CD4-positive, alpha-beta T cell (primary cell): Measurements from ENCODE around the gene STX12. TPM values are rescaled to one million over a fixed set of nuclear protein-coding genes. Genes with fewer than 3 reads are reported as not detected.
"Not testable (repeated sequence)": the region's sequence is repeated elsewhere in the genome, so short reads cannot be mapped to it uniquely, and the experiment has no call there.

Experiments used
- ATAC-seq: fragments of 200-7000 bp; cut with Tn5 transposase; one replicate; pipeline ENCODE4 v1.10.0; 2022; ENCODE audit warnings: mild to moderate bottlenecking; ENCODE audit not compliant: poor library complexity
- CTCF ChIA-PET: fragments of 350-600 bp; sonication (Branson Sonifier 250); formaldehyde crosslinking; loops from one replicate; lab custom pipeline; 2021; ENCODE audit warnings: antibody characterized with exemption, inconsistent platforms; lab: Charles Lee
- POLR2A ChIA-PET: fragments of 350-600 bp; sonication (Branson Sonifier 250); formaldehyde crosslinking; loops from one replicate; lab custom pipeline; 2021; ENCODE audit warnings: antibody characterized with exemption, inconsistent platforms; lab: Charles Lee
- DNase-seq, 14 experiments: peaks; one replicate each; pipeline ENCODE4 v3.0.0-alpha.2; 2013 to 2020; ENCODE audit warnings: mixed read lengths in 2 of 14
- H3K27ac ChIP-seq, 2 donors: one replicate each; pipeline versions ENCODE4 v1.5.1 to v1.7.0; 2013; ENCODE audit warnings: low read length in 2 of 2, low read depth in 1 of 2, mild to moderate bottlenecking in 1 of 2
- H3K27me3 ChIP-seq, 2 experiments: 1 replicate in 1 of 2; 2 replicates in 1 of 2; pipeline versions ENCODE4 v1.6.1 to v1.7.0; 2013; ENCODE audit warnings: low read length in 2 of 2, control low read depth in 1 of 2, mild to moderate bottlenecking in 1 of 2, moderate library complexity in 1 of 2; ENCODE audit not compliant: insufficient read depth in 2 of 2, control insufficient read depth in 1 of 2
- H3K36me3 ChIP-seq: one replicate; pipeline ENCODE4 v1.6.1; 2013; ENCODE audit warnings: low read length, control low read depth; ENCODE audit not compliant: insufficient read depth
- H3K4me1 ChIP-seq: one replicate; pipeline ENCODE4 v1.6.1; 2013; ENCODE audit warnings: low read length, control low read depth; ENCODE audit not compliant: insufficient read depth
- H3K4me3 ChIP-seq: one replicate; pipeline ENCODE4 v1.5.1; 2013; ENCODE audit warnings: mild to moderate bottlenecking, low read length, moderate library complexity
- H3K9me3 ChIP-seq, 2 experiments: 1 replicate in 1 of 2; 2 replicates in 1 of 2; pipeline versions ENCODE4 v1.6.1 to v1.7.0; 2013; ENCODE audit warnings: low read length in 2 of 2, mild to moderate bottlenecking in 2 of 2, control low read depth in 1 of 2, moderate library complexity in 1 of 2; ENCODE audit not compliant: control insufficient read depth in 1 of 2, insufficient read depth in 1 of 2
- H3K27ac Mint-ChIP-seq: one replicate; pipeline ENCODE4 v1.8.0; 2020; ENCODE audit warnings: mixed read lengths
- H3K27me3 Mint-ChIP-seq: one replicate; pipeline ENCODE4 v1.8.0; 2021; ENCODE audit warnings: mixed read lengths
- H3K36me3 Mint-ChIP-seq: one replicate; pipeline ENCODE4 v1.8.0; 2021; ENCODE audit warnings: low read depth, mixed read lengths
- H3K4me1 Mint-ChIP-seq: one replicate; pipeline ENCODE4 v1.8.0; 2021; ENCODE audit warnings: low read depth, mixed read lengths
- H3K4me3 Mint-ChIP-seq: one replicate; pipeline ENCODE4 v1.8.0; 2020; ENCODE audit warnings: mild to moderate bottlenecking, mixed read lengths
- H3K9me3 Mint-ChIP-seq: one replicate; pipeline ENCODE4 v1.8.0; 2020; ENCODE audit warnings: mixed read lengths
- CTCF ChIP-seq: fragments of 200-600 bp; IDR thresholded peaks from one replicate; pipeline ENCODE4 v1.8.0; 2022; ENCODE audit warnings: antibody characterized with exemption, mild to moderate bottlenecking
- intact Hi-C, 2 experiments: fragments of 100-400 bp; cut with DNase I in 1 of 2; cut with micrococcal nuclease in 1 of 2; formaldehyde crosslinking; loops; one replicate each; pipeline versions ENCODE4 v1.15.1 to v1.9.0; 2023 to 2025; cut with DNase I, micrococcal nuclease
- total RNA-seq, 174 experiments: library from RNA in 2 of 174; stranded (reverse) in 2 of 174; gene quantifications; one replicate each; pipeline ENCODE4 v1.2.3 and lab custom pipeline; 2021 to 2026

STX12 gene
- total RNA-seq, 2 experiments from 2014 or later = 20.3 to 22.7 TPM

- intact Hi-C loops = no loop called here
- ChIA-PET POLR2A (interaction anchor here (0.5 kb wide), 1 partner anchor 21 kb away, joined by 3 read pairs; no protein-coding TSS in a partner anchor), CTCF (interaction anchor here (1.4 kb wide), 2 partner anchors 11 to 17 kb away, joined by 3 read pairs; no protein-coding TSS in a partner anchor)
- H3K4me1 ChIP-seq = no peaks in the 10 kb centered on the region
- Mint-ChIP-seq H3K36me3 (peaks cover 31% of the 10 kb centered on the region), H3K27ac (peak overlapping the region; percentile 11), H3K27me3 (no peaks in the 10 kb centered on the region), H3K4me1 (peaks cover 39% of the 10 kb centered on the region), H3K9me3 (no peaks in the 10 kb centered on the region), H3K4me3 (no peak overlapping the region)
- no peaks in the 10 kb centered on the region for H3K27me3 ChIP-seq
- no peak overlapping the region for H3K27ac ChIP-seq
- H3K36me3 ChIP-seq = peaks cover 13% of the 10 kb centered on the region
- ATAC-seq = no peak
- no peak for TF ChIP-seq CTCF
- no peaks in the 10 kb centered on the region for H3K9me3 ChIP-seq
- DNase-seq = no peak
- H3K4me3 ChIP-seq = no peak overlapping the region
These were observed 12.9 kb downstream of the STX12 start for GRCh38 chr1:27785781-27786455.

- no peak for TF ChIP-seq CTCF
- Mint-ChIP-seq H3K27ac (no peak overlapping the region), H3K27me3 (no peaks in the 10 kb centered on the region), H3K4me1 (peaks cover 27% of the 10 kb centered on the region), H3K4me3 (no peak overlapping the region), H3K36me3 (peaks cover 27% of the 10 kb centered on the region), H3K9me3 (no peaks in the 10 kb centered on the region)
- Histone ChIP-seq H3K27ac (no peak overlapping the region), H3K4me1 (no peaks in the 10 kb centered on the region), H3K4me3 (no peak overlapping the region), H3K36me3 (peaks cover 20% of the 10 kb centered on the region), H3K9me3 (no peaks in the 10 kb centered on the region), H3K27me3 (no peaks in the 10 kb centered on the region)
- no peak for DNase-seq
- no peak for ATAC-seq
- ChIA-PET CTCF (no interaction called here), POLR2A (no interaction called here)
- intact Hi-C loops = no loop called here
These were observed 14.9 kb downstream of the STX12 start for GRCh38 chr1:27787895-27788294.

- intact Hi-C loops = no loop called here
- ChIA-PET POLR2A (interaction anchor here (1.4 kb wide), 1 partner anchor 16 kb away, joined by 3 read pairs; no protein-coding TSS in a partner anchor), CTCF (no interaction called here)
- no peak overlapping the region for H3K27ac ChIP-seq
- peaks cover 35% of the 10 kb centered on the region for H3K36me3 ChIP-seq
- H3K4me1 ChIP-seq = no peaks in the 10 kb centered on the region
- H3K4me3 ChIP-seq = no peak overlapping the region
- H3K9me3 Mint-ChIP-seq = no peaks in the 10 kb centered on the region
- no peak overlapping the region for H3K27ac Mint-ChIP-seq
- TF ChIP-seq CTCF = no peak
- H3K4me1 Mint-ChIP-seq = peaks cover 23% of the 10 kb centered on the region
- no peak for ATAC-seq
- no peaks in the 10 kb centered on the region for H3K27me3 Mint-ChIP-seq
- H3K36me3 Mint-ChIP-seq = peaks cover 41% of the 10 kb centered on the region
- peak in 2 of 14 experiments; percentile 23 to 26 for DNase-seq
- no peak overlapping the region for H3K4me3 Mint-ChIP-seq
- no peaks in the 10 kb centered on the region for H3K9me3 ChIP-seq
- H3K27me3 ChIP-seq = no peaks in the 10 kb centered on the region
These were observed 16.6 kb downstream of the STX12 start for GRCh38 chr1:27789540-27790041.

GRCh38 chr1:27790270-27790669, 17.3 kb downstream of the STX12 start:
- peaks cover 16% of the 10 kb centered on the region for H3K4me1 Mint-ChIP-seq
- POLR2A ChIA-PET = interaction anchor here (1.4 kb wide), 1 partner anchor 17 kb away, joined by 3 read pairs; no protein-coding TSS in a partner anchor

More at GRCh38 chr1:27790270-27790669, 17.3 kb downstream of the STX12 start:
- DNase-seq, CTCF ChIA-PET, H3K27me3 ChIP-seq, H3K4me1 ChIP-seq, H3K4me3 Mint-ChIP-seq, H3K27ac Mint-ChIP-seq, H3K9me3 Mint-ChIP-seq, ATAC-seq, H3K27ac ChIP-seq, intact Hi-C loops, H3K4me3 ChIP-seq, H3K27me3 Mint-ChIP-seq, H3K9me3 ChIP-seq: not testable (repeated sequence)
- H3K36me3 ChIP-seq = peaks cover 38% of the 10 kb centered on the region
- H3K36me3 Mint-ChIP-seq = peaks cover 48% of the 10 kb centered on the region
